Dedifferentiated amniotic fluid mesenchymal stem cell (primary cell): Measurements from ENCODE around the gene KLF4.

Source experiments
- DNase-seq: peaks from one replicate; pipeline ENCODE4 v3.0.0-alpha.2; 2016; ENCODE audit errors: extremely low spot score

The KLF4 gene

GRCh38 chr9:107447834-107448233, 41.7 kb downstream of the KLF4 start:
- no peak for DNase-seq

GRCh38 chr9:107447081-107447480, 42.5 kb downstream of the KLF4 start:
- DNase-seq: no peak

GRCh38 chr9:107446491-107446890, 43.1 kb downstream of the KLF4 start:
- no peak for DNase-seq

GRCh38 chr9:107443786-107444185, 45.8 kb downstream of the KLF4 start:
- no peak for DNase-seq

- no peak for DNase-seq
Measured at GRCh38 chr9:107439991-107440456, 49.5 kb downstream of the KLF4 start.

GRCh38 chr9:107438211-107439031, 51.1 kb downstream of the KLF4 start:
- DNase-seq: no peak

- no peak for DNase-seq
Measured at GRCh38 chr9:107437716-107438115, 51.9 kb downstream of the KLF4 start.

GRCh38 chr9:107435415-107435814, 54.2 kb downstream of the KLF4 start:
- DNase-seq: no peak
